Measurements from ENCODE around the gene TMEM30A.
A peak's percentile ranks its signal among the peaks of the same experiment; 100 is the strongest.

TMEM30A gene

DNA sequence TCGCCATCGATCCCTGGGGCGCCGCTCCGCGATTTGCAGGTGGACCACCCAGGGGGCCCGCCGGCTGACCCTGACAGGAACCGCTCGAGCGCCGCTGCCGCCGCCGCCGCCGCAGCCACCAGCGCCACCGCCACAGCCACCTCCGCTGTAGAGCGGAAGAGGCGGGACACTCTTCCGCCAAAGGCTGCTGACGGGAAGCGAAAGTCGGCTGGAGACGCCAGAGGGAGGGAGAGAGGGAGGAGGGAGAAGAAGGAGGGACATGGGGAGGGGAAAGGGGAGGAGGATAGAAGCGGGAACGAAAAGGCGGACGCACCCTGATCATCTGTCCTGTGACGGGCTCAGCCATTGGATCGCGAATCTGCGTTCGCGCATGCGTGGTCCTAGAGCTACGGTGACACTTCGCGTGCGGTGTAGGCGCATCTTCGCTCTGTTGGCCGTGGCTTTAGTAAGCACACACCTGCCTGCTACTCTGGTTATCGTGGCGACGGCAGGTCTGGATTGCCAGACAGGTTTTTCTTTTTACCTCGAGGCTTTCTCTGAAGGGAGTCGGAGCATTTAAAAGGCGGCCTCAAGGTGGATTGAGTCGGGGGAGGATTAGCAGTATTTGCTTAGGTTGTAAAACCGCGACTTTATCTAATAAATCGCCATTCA, at the start of gene TMEM30A:
TSS of gene TMEM30A (minus strand) at position 161 of the 651 bp plus-strand sequence. CDS start at position 7, 154 bp downstream.
- peak; percentile 99 for DNase-seq (ENCODE audit: low spot score)

DNA sequence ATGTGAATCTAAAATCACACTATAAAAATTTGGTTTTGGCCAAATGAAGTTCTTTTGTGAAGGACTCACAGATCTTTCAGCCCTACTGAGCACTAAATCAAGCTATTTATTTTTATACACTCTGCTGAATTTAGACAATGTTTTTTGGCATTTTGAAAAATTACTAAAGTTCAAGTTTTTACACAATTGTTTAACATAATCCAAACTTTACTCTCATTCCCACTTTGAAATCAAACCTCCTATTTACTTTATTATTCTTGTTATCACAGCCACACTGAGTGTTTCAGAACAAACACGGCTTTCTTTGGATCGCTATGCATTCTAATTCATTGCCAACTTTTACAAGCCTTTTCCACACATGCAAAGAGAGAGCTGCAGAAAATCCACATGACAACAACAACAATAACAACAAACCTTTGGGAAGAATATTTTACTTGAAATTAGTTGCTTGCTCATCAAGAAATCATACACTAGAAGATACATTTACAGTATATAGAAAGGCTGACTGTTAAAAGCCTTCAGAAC, 49.1 kb upstream of the TMEM30A start:
- no peak for DNase-seq (ENCODE audit: low spot score)

- DNase-seq (ENCODE audit: low spot score): no peak
Measured at GRCh38 chr6:75331151-75331550, 46.6 kb upstream of the TMEM30A start.

DNA sequence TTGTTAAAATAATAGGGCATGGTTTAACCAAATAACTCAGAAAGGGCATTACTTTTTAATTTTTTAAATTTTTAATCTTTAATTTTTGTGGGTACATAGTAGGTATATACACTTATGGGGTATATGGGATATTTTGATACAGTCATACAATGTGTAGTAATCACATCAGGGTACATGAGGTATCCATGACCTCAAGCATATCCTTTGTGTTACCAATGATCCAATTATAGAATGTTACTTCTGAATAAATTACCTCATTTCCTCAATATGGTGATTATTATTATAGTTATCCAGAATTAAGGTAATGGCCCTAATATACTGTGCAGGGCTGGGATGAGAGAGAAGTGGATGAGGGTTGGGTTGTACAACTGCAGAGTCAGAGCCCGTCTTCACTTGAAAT, 45.1 kb upstream of the TMEM30A start:
- DNase-seq (ENCODE audit: low spot score): no peak

- DNase-seq (ENCODE audit: low spot score): no peak
Measured at GRCh38 chr6:75327807-75328206, 43.2 kb upstream of the TMEM30A start.

- DNase-seq (ENCODE audit: low spot score): no peak
Measured at GRCh38 chr6:75326557-75327258, 42.1 kb upstream of the TMEM30A start.

DNA sequence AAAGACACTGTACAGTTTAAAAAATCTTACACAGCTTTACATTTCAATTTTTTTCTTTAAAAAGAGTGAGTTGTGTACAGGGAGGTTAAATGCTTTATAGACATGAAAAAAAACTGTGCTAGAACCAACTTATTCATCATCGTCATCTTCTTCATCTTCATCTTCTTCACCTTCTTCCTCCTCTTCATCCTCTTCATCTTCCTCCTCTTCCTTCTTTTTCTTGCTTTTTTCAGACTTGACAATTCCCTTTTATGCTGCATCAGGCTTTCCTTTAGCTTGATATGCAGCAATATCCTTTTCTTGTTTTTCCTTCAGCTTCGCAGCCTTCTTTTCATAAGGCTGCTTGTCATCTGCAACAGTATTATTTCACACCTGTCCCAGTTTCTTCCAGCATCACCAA, 34.3 kb upstream of the TMEM30A start:
- DNase-seq (ENCODE audit: low spot score): no peak

DNA sequence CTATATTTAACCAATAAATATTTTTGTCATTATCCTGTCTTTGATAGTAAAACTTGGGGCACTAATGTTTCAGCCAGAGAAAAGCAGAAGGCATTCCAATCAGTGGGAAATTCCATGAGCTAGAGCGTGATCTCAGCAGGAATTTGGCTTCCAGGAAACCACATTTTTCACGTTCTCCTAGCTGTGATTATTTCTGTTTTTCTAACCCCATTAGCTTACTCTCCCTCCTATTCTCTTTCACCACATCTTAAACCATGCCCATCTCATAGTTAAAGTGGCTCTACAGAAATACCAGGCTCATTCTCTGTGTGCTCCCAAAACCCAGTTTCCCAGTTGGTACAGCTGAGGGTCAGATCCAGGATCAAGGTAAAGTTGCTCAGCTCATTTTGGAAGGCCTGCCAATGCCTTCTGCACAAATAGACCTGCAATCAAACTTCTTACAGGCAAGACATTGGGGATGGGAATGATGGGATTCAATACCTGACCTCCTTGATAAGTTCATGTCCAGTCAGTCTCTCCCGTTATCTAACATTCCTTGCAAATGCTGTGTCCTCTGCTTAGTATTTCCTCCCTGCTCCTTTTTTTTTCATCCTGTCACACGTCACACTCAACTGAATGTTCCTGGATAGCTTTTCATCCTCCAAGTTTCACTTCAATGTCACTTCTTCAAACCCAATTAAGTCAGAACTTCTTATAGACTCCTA, 33.1 kb upstream of the TMEM30A start:
- no peak for DNase-seq (ENCODE audit: low spot score)

DNA sequence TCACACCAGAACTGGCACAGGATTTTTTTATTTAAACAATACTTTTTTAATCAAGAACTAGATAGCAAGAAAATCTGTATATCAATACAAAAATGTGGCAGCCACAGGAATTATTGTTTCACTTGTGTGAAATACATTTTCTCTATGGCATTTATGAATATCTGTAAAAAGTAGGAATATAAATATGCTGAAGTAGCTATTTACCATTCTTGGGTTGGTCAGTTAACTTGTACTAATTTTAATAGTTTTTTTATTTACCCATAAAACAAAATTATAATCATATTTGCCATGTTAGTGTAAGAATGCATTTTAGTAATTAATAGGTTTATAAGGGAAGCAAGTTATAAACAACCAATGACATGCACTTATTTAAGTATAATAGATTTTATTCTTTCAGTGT, 31.4 kb upstream of the TMEM30A start:
- DNase-seq (ENCODE audit: low spot score): no peak

DNA sequence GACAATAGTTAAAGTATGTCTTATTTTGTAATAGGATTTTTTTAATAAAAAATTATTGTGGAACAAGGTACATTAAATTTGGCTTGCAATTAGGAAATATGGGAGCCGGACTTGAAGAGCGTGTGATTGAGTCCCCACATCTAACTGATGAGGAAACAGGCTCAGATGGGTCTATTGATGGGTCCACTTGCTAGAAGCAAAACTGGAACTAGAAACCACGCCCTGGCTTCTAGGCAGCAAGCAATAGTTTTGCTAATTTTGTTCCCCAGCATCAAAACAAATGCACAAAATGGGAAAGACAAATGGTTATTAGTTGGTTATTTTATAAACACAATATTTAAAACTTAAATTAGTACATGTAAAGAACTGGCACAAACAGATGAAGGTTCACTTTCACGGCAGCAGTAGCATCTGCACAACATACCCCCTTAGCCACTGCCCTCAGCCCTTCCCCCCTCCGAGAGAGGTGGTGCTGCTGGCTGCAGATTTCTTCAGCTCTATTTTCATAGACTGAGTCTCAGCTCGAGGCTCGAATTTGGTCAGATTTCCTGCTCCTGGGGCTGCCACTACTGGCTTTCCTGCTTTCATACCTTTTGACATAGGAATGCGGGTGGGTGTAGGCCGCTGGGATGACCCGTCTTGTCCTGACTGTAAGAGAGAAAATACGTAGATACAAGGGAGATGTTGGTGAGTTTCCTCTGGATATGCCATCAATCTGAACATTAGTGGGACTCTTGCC, 23.8 kb upstream of the TMEM30A start:
- no peak for DNase-seq (ENCODE audit: low spot score)

DNA sequence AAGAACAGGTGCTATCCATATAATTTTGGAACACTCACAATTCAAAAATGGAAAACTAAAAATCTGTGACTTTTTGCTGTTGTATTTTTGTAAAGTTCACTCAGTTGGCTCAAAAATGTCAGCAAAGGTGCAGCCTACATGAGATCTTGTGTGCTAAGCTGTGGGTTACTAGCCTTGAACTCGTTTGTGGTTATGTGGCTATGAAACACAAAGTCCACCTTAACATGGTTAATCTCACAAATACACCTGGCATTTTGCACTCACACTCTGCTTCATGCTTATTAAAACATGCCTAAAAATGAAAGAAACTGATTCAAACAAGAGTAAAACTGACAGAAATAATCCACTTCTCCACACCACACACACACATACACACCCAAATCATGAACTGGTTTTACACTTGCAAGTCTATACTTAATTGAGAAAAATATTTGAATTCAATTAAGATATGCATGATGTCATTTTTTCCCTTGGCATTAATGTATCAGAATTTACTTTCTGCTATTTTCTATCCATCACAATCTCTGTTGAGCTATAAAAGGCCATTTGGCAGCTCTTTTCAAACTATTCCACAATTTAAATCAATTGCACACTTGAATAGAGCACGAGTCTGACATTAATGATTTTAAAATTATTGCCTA, 22.9 kb upstream of the TMEM30A start:
- DNase-seq (ENCODE audit: low spot score): no peak

DNA sequence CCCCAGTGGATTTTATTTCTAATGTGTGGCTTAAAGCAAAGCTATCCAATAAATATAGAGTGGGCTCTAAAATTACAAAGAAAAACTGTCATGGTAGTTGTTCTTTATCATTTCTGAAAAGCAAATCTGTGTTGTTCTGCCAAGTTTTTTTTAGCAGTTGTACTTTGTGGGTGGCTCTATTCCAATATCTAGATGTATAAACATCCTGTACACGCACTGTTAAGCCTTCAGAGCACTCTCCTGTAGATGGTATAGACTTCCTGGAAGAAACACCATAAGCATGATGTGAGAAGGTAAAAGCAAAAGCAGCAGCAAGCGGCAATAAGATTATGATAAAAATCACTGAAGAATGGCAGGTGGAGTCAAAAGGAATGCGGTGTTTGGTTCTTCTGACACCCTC, 21.5 kb upstream of the TMEM30A start:
- no peak for DNase-seq (ENCODE audit: low spot score)

- DNase-seq (ENCODE audit: low spot score): no peak
Measured at GRCh38 chr6:75305573-75305972, 21.0 kb upstream of the TMEM30A start.

- DNase-seq (ENCODE audit: low spot score): no peak
Measured at GRCh38 chr6:75302280-75302679, 17.7 kb upstream of the TMEM30A start.

- no peak for DNase-seq (ENCODE audit: low spot score)
Measured at GRCh38 chr6:75301537-75301936, 16.9 kb upstream of the TMEM30A start.

- no peak for DNase-seq (ENCODE audit: low spot score)
Measured at GRCh38 chr6:75301088-75301487, 16.5 kb upstream of the TMEM30A start.

DNA sequence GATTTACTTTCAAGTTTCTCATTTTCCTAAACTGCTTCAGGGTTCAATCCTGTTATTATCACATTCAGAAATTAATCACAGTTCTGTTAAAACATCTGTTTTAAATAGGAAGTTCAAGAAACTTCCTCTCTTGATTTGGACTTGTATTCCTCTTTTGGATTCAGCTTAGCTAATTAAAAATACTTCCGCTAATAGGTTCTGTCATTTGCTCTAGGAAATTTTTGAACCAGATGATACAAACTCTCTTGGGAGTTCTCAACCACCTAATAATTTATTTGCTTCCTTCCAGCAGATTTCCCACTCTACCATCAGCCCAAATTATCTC, 15.9 kb upstream of the TMEM30A start:
- DNase-seq (ENCODE audit: low spot score): no peak

DNA sequence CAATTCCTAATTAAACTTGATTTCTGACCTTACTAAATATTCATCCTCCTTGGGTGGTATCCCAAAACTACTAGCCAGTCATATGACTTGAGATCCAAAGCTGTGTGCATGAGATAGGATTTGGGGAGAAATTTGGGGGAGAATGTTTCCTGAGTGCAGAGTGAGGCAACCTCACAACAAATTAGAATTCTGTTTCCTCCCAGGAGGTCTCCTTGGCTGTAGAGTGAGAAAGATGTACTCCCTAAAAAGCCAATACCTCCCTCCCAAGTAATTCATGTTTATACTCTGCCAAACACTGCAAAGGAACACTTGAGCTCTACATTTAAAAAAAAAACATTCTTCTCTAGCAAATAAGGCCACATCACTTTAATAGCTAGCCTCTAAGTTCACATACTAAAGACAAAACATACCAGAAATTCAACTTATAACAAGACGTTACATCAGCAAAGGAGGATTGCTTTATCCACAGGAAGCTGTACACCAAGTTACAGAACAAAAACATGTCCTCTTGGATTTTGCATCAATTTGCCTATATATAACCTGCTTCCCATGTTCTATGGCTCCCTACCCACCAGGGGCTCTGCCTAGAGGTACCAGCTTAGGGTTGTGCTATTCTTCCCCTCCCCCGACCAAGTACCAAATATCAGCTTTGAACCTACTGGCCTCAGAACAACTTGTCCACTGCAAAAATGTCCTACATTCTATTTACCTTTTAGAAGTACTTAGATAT, 15.4 kb upstream of the TMEM30A start:
- no peak for DNase-seq (ENCODE audit: low spot score)

DNA sequence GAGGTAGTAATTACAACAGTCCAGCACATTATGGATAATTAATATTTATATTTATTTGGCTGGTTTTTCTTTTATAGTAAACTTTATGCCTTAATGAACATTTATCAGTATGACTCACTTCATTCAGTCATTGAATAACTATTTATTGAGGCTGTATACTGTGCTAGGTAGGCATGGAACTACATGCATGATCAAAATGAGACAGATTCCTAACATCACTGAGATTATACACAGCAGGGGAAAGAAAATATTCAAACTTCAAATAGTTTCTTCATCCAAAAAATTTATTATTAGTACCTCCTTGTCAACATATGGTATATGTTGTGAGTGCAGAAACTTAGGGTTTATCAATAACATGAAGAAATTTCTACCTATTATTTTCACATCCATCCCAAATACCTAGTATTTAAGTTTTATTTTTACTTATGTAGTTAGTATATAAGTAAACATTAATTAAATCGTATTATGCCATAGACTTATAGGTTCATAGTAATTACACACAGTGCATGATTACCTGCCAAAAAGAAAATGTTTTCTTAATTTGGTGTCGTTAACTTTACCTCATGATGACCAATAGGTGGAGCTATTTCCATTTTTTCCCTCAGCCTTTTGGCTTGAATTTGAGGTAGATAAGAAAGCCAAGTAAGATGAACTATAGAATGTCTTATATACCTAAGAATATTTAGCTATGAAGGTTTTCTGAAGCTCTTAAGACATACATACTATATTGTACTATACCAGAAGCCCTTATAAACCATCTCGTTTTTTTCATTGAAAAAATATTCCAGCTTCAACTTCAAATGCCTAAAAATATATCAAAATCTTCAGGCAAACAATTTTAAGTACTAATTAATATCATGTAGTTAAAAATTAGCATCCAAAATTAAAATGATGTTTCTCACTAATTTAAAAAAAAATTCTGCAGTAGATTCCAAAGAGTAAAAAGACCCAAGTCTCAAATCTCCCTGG, 12.5 kb upstream of the TMEM30A start:
- DNase-seq (ENCODE audit: low spot score): peak; percentile 67

- no peak for DNase-seq (ENCODE audit: low spot score)
Measured at GRCh38 chr6:75292555-75292954, 8.0 kb upstream of the TMEM30A start.

Measured in putamen (tissue), 1 donor.